HepG2 (cell line): ENCODE data around the gene ORMDL3. TPM values are rescaled to one million over a fixed set of nuclear protein-coding genes. Genes with fewer than 3 reads are reported as not detected.

Experiments
- CHD2 ChIP-seq: IDR thresholded peaks from 2 replicates; pipeline ENCODE4 v1.6.1; 2011; ENCODE audit warnings: low read depth, low read length, improper control_type of control experiment
- FUBP1 ChIP-seq: sonication (generic); formaldehyde crosslinking; IDR thresholded peaks from 2 replicates; pipeline ENCODE4 v1.5.1; 2020; ENCODE audit warnings: missing genetic modification reagents, mild to moderate bottlenecking, borderline replicate concordance
- GPBP1L1 ChIP-seq: sonication (generic); formaldehyde crosslinking; IDR thresholded peaks from 2 replicates; pipeline ENCODE4 v1.5.0; 2020; ENCODE audit warnings: mild to moderate bottlenecking, missing genetic modification reagents
- KAT8 ChIP-seq: IDR thresholded peaks from 2 replicates; pipeline ENCODE4 v1.6.1; 2016; ENCODE audit warnings: missing genetic modification reagents, missing compliant biosample characterization
- KDM3A ChIP-seq: IDR thresholded peaks from 2 replicates; pipeline ENCODE4 v1.6.1; 2018; ENCODE audit warnings: low read depth, missing compliant biosample characterization
- MAFF ChIP-seq: IDR thresholded peaks from 2 replicates; pipeline ENCODE4 v1.6.1; 2011; ENCODE audit warnings: low read depth, low read length, improper control_type of control experiment
- PAWR ChIP-seq: sonication (generic); formaldehyde crosslinking; IDR thresholded peaks from 2 replicates; pipeline ENCODE4 v1.4.0; 2020; ENCODE audit warnings: missing genetic modification reagents, mild to moderate bottlenecking, borderline replicate concordance
- PAXIP1 ChIP-seq: sonication (generic); formaldehyde crosslinking; conservative IDR thresholded peaks from 2 replicates; pipeline ENCODE4 v1.4.0; 2020; ENCODE audit warnings: mild to moderate bottlenecking, missing genetic modification reagents, moderate library complexity
- PHF5A ChIP-seq: IDR thresholded peaks from one replicate; pipeline ENCODE4 v1.6.1; 2018; ENCODE audit warnings: low read depth, missing genetic modification reagents; ENCODE audit not compliant: unreplicated experiment
- RBFOX2 ChIP-seq: fragments of 200-400 bp; formaldehyde crosslinking; IDR thresholded peaks from 2 replicates; pipeline ENCODE4 v1.6.1; 2017; ENCODE audit warnings: low read depth, mild to moderate bottlenecking, low read length
- RBM22 ChIP-seq: fragments of 200-400 bp; formaldehyde crosslinking; optimal IDR thresholded peaks from 2 replicates; pipeline ENCODE3; 2017; ENCODE audit warnings: mild to moderate bottlenecking, low read length, moderate library complexity
- RCOR2 ChIP-seq: IDR thresholded peaks from 2 replicates; pipeline ENCODE4 v1.6.1; 2016; ENCODE audit warnings: missing biosample characterization, missing genetic modification reagents
- SOX6 ChIP-seq, 2 experiments: fragments of 450-650 bp in 1 of 2; sonication (generic) in 1 of 2; formaldehyde crosslinking in 1 of 2; IDR thresholded peaks; 2 replicates each; pipeline versions ENCODE4 v1.4.0 to v1.6.1; 2017 to 2020; ENCODE audit warnings: antibody characterized with exemption in 1 of 2, mild to moderate bottlenecking in 1 of 2, missing genetic modification reagents in 1 of 2
- ZBTB33 ChIP-seq: sonication (generic); formaldehyde crosslinking; IDR thresholded peaks from 2 replicates; pipeline ENCODE4 v1.4.0; 2020; ENCODE audit warnings: missing genetic modification reagents
- ZNF224 ChIP-seq: sonication (generic); formaldehyde crosslinking; IDR thresholded peaks from 2 replicates; pipeline ENCODE4 v1.5.0; 2020; ENCODE audit warnings: mild to moderate bottlenecking, missing genetic modification reagents
- ZNF225 ChIP-seq: sonication (generic); formaldehyde crosslinking; IDR thresholded peaks from 2 replicates; pipeline ENCODE4 v1.4.0; 2020; ENCODE audit warnings: mild to moderate bottlenecking, missing genetic modification reagents
- ZNF678 ChIP-seq: sonication (generic); formaldehyde crosslinking; IDR thresholded peaks from 2 replicates; pipeline ENCODE4 v1.4.0; 2020; ENCODE audit warnings: mild to moderate bottlenecking, missing genetic modification reagents
- ZNF761 ChIP-seq: sonication (generic); formaldehyde crosslinking; conservative IDR thresholded peaks from 2 replicates; pipeline ENCODE4 v1.4.0; 2020; ENCODE audit warnings: mild to moderate bottlenecking, missing genetic modification reagents
- ZNF770 ChIP-seq: sonication (generic); formaldehyde crosslinking; IDR thresholded peaks from 2 replicates; pipeline ENCODE4 v1.5.0; 2020; ENCODE audit warnings: mild to moderate bottlenecking, missing genetic modification reagents
- polyA plus RNA-seq, 8 experiments: library from polyadenylated mRNA; depleted of rRNA in 3 of 8; stranded (reverse) in 7 of 8; unstranded in 1 of 8; fragments of >200 nt; fragmentation: Illumina TruSeq in 4 of 8; extraction: Trizol in 4 of 8; gene quantifications; 2 replicates each; pipeline versions ENCODE4 v1.2.1 to v1.2.3, GENCODE V29; 2011 to 2016; ENCODE audit warnings: low read depth in 4 of 8, missing spikeins in 1 of 8, mixed read lengths in 1 of 8; ENCODE audit not compliant: insufficient read depth in 1 of 8
- total RNA-seq, 5 experiments: library from RNA; depleted of rRNA; stranded (reverse); fragments of >200 nt; fragmentation: Illumina TruSeq; extraction: Trizol; gene quantifications; 2 replicates each; pipeline ENCODE4 v1.2.3, GENCODE V29; 2016; ENCODE audit warnings: low read depth in 1 of 5

Gene ORMDL3
- total and polyA plus RNA-seq, 2 of the 13 experiments (the other 11 are each of a cell fraction or from before 2014, with no cell fraction given), result 181 to 384 TPM

- TF ChIP-seq GPBP1L1 (no peak), RBM22 (no peak), ZNF678 (CRISPR knock-in tag) (no peak), ZNF225 (peak; percentile 35; the same call in 1 of the 2 replicates), KAT8 (CRISPR knock-in tag) (no peak), FUBP1 (CRISPR knock-in tag) (peak; percentile 20; the same call in 1 of the 2 replicates), ZNF770 (CRISPR knock-in tag) (no peak), PHF5A (CRISPR knock-in tag) (no peak), ZNF761 (no peak), PAWR (CRISPR knock-in tag) (no peak), RBFOX2 (no peak), CHD2 (peak; percentile 46; the same call in 1 of the 2 replicates), KDM3A (CRISPR knock-in tag) (peak; percentile 22; the same call in 1 of the 2 replicates), ZBTB33 (CRISPR knock-in tag) (no peak), ZNF224 (0 out of 2 replicates have a peak, but pooled peaks have one; percentile 83), PAXIP1 (peak; percentile 88), SOX6 (IDR thresholded peaks at IDR 0.05) (no peak), SOX6 (CRISPR knock-in tag; IDR thresholded peaks at IDR 0.05) (peak; percentile 70), RCOR2 (CRISPR knock-in tag) (no peak), MAFF (no peak)
Measured at GRCh38 chr17:39926588-39927100, 757 bp downstream of the ORMDL3 start (continued).
